Measurements from ENCODE around the gene RHOBTB3.

RHOBTB3 gene

GRCh38 chr5:95784514-95785302 is 53.6 kb downstream of the RHOBTB3 start:
- Mint-ChIP-seq H3K27ac (no peak overlapping the region), H3K9me3 (ENCODE audit: low read depth) (no peaks in the 10 kb centered on the region), H3K4me1 (ENCODE audit: low read depth) (peaks cover 5% of the 10 kb centered on the region), H3K27me3 (no peaks in the 10 kb centered on the region), H3K4me3 (no peak overlapping the region), H3K36me3 (peaks cover 2% of the 10 kb centered on the region)

- Mint-ChIP-seq H3K27ac (no peak overlapping the region), H3K36me3 (peaks cover 2% of the 10 kb centered on the region), H3K4me3 (no peak overlapping the region), H3K27me3 (no peaks in the 10 kb centered on the region), H3K9me3 (ENCODE audit: low read depth) (no peaks in the 10 kb centered on the region), H3K4me1 (ENCODE audit: low read depth) (no peaks in the 10 kb centered on the region)
Measured at GRCh38 chr5:95786821-95787418, 55.8 kb downstream of the RHOBTB3 start.

- Mint-ChIP-seq H3K36me3 (peaks cover 2% of the 10 kb centered on the region), H3K4me1 (ENCODE audit: low read depth) (no peaks in the 10 kb centered on the region), H3K4me3 (no peak overlapping the region), H3K27me3 (no peaks in the 10 kb centered on the region), H3K9me3 (ENCODE audit: low read depth) (no peaks in the 10 kb centered on the region), H3K27ac (no peak overlapping the region)
Measured at GRCh38 chr5:95788493-95788892, 57.4 kb downstream of the RHOBTB3 start.

GRCh38 chr5:95791751-95792150 is 60.6 kb downstream of the RHOBTB3 start:
- H3K27ac Mint-ChIP-seq: no peak overlapping the region
- no peaks in the 10 kb centered on the region for H3K4me1 Mint-ChIP-seq (ENCODE audit: low read depth)
- no peak overlapping the region for H3K4me3 Mint-ChIP-seq
- H3K9me3 Mint-ChIP-seq (ENCODE audit: low read depth): no peaks in the 10 kb centered on the region
- no peaks in the 10 kb centered on the region for H3K27me3 Mint-ChIP-seq
- peaks cover 2% of the 10 kb centered on the region for H3K36me3 Mint-ChIP-seq

GRCh38 chr5:95794070-95794516 is 63.0 kb downstream of the RHOBTB3 start:
- Mint-ChIP-seq H3K27ac (no peak overlapping the region), H3K4me3 (no peak overlapping the region), H3K27me3 (no peaks in the 10 kb centered on the region), H3K4me1 (ENCODE audit: low read depth) (no peaks in the 10 kb centered on the region), H3K9me3 (ENCODE audit: low read depth) (no peaks in the 10 kb centered on the region), H3K36me3 (peaks cover 4% of the 10 kb centered on the region)

- Mint-ChIP-seq H3K27me3 (no peaks in the 10 kb centered on the region), H3K4me3 (no peak overlapping the region), H3K9me3 (ENCODE audit: low read depth) (no peaks in the 10 kb centered on the region), H3K27ac (no peak overlapping the region), H3K4me1 (ENCODE audit: low read depth) (no peaks in the 10 kb centered on the region), H3K36me3 (peaks cover 2% of the 10 kb centered on the region)
Measured at GRCh38 chr5:95797301-95797700, 66.2 kb downstream of the RHOBTB3 start.

GRCh38 chr5:95798048-95798447 is 66.9 kb downstream of the RHOBTB3 start:
- Mint-ChIP-seq H3K27me3 (no peaks in the 10 kb centered on the region), H3K27ac (no peak overlapping the region), H3K36me3 (peaks cover 2% of the 10 kb centered on the region), H3K4me3 (no peak overlapping the region), H3K9me3 (ENCODE audit: low read depth) (no peaks in the 10 kb centered on the region), H3K4me1 (ENCODE audit: low read depth) (no peaks in the 10 kb centered on the region)

- H3K27ac Mint-ChIP-seq: no peak overlapping the region
- H3K36me3 Mint-ChIP-seq: peaks cover 2% of the 10 kb centered on the region
- no peaks in the 10 kb centered on the region for H3K4me1 Mint-ChIP-seq (ENCODE audit: low read depth)
- no peaks in the 10 kb centered on the region for H3K27me3 Mint-ChIP-seq
- H3K9me3 Mint-ChIP-seq (ENCODE audit: low read depth): no peaks in the 10 kb centered on the region
- no peak overlapping the region for H3K4me3 Mint-ChIP-seq
Measured at GRCh38 chr5:95798545-95798944, 67.4 kb downstream of the RHOBTB3 start.

- H3K9me3 Mint-ChIP-seq (ENCODE audit: low read depth): no peaks in the 10 kb centered on the region
- no peak overlapping the region for H3K27ac Mint-ChIP-seq
- H3K36me3 Mint-ChIP-seq: peaks cover 2% of the 10 kb centered on the region
- H3K4me1 Mint-ChIP-seq (ENCODE audit: low read depth): no peaks in the 10 kb centered on the region
- H3K4me3 Mint-ChIP-seq: no peak overlapping the region
- H3K27me3 Mint-ChIP-seq: no peaks in the 10 kb centered on the region
Measured at GRCh38 chr5:95799191-95799835, 68.2 kb downstream of the RHOBTB3 start.

- H3K4me1 Mint-ChIP-seq (ENCODE audit: low read depth): no peaks in the 10 kb centered on the region
- H3K27me3 Mint-ChIP-seq: no peaks in the 10 kb centered on the region
- no peak overlapping the region for H3K27ac Mint-ChIP-seq
- no peaks in the 10 kb centered on the region for H3K9me3 Mint-ChIP-seq (ENCODE audit: low read depth)
- peaks cover 2% of the 10 kb centered on the region for H3K36me3 Mint-ChIP-seq
- H3K4me3 Mint-ChIP-seq: no peak overlapping the region
Measured at GRCh38 chr5:95800553-95800952, 69.4 kb downstream of the RHOBTB3 start.

- Mint-ChIP-seq H3K27me3 (no peaks in the 10 kb centered on the region), H3K27ac (no peak overlapping the region), H3K4me1 (ENCODE audit: low read depth) (no peaks in the 10 kb centered on the region), H3K36me3 (peaks cover 2% of the 10 kb centered on the region), H3K9me3 (ENCODE audit: low read depth) (no peaks in the 10 kb centered on the region), H3K4me3 (no peak overlapping the region)
Measured at GRCh38 chr5:95801532-95801931, 70.4 kb downstream of the RHOBTB3 start.

GRCh38 chr5:95801961-95802360 is 70.8 kb downstream of the RHOBTB3 start:
- H3K4me3 Mint-ChIP-seq: no peak overlapping the region
- H3K27me3 Mint-ChIP-seq: no peaks in the 10 kb centered on the region
- no peak overlapping the region for H3K27ac Mint-ChIP-seq
- H3K9me3 Mint-ChIP-seq (ENCODE audit: low read depth): no peaks in the 10 kb centered on the region
- no peaks in the 10 kb centered on the region for H3K4me1 Mint-ChIP-seq (ENCODE audit: low read depth)
- H3K36me3 Mint-ChIP-seq: peaks cover 2% of the 10 kb centered on the region

GRCh38 chr5:95803271-95804148 is 72.4 kb downstream of the RHOBTB3 start:
- H3K27me3 Mint-ChIP-seq: no peaks in the 10 kb centered on the region
- no peak overlapping the region for H3K27ac Mint-ChIP-seq
- no peak overlapping the region for H3K4me3 Mint-ChIP-seq
- no peaks in the 10 kb centered on the region for H3K9me3 Mint-ChIP-seq (ENCODE audit: low read depth)
- H3K36me3 Mint-ChIP-seq: no peaks in the 10 kb centered on the region
- peaks cover 8% of the 10 kb centered on the region for H3K4me1 Mint-ChIP-seq (ENCODE audit: low read depth)

GRCh38 chr5:95804736-95805539 is 73.8 kb downstream of the RHOBTB3 start:
- no peaks in the 10 kb centered on the region for H3K9me3 Mint-ChIP-seq (ENCODE audit: low read depth)
- H3K4me1 Mint-ChIP-seq (ENCODE audit: low read depth): peaks cover 22% of the 10 kb centered on the region
- H3K27me3 Mint-ChIP-seq: no peaks in the 10 kb centered on the region
- no peak overlapping the region for H3K27ac Mint-ChIP-seq
- H3K4me3 Mint-ChIP-seq: no peak overlapping the region
- no peaks in the 10 kb centered on the region for H3K36me3 Mint-ChIP-seq
